Measurements from ENCODE around the gene KCNT1. TPM values are rescaled to one million over a fixed set of nuclear protein-coding genes. Genes with fewer than 3 reads are reported as not detected.

KCNT1 gene
- total RNA-seq, 4 donors from 2014 or later, result 0.09 TPM; not detected in 3

- H3K4me1 ChIP-seq, result peaks cover 0 to 11% (median 0%) of the 10 kb centered on the region in 3 donors
- no peak for TF ChIP-seq CTCF (IDR thresholded peaks at IDR 0.05)
- no peak for TF ChIP-seq POLR2A (IDR thresholded peaks at IDR 0.05)
- H3K4me3 ChIP-seq, result no peak overlapping the region
- intact Hi-C loops (cut with DNase I), result loop anchor here (10.0 kb wide), 1 partner anchor 327 kb away; no protein-coding TSS in a partner anchor
- H3K9me3 ChIP-seq, result no peaks in the 10 kb centered on the region
- H3K27ac ChIP-seq, result no peak overlapping the region
- no peaks in the 10 kb centered on the region for H3K27me3 ChIP-seq
- H3K36me3 ChIP-seq, result no peaks in the 10 kb centered on the region
- no peak for DNase-seq
- WGBS, 2 donors, result 64 to 87% methylated on average over 6 to 10 of the region's 10 CpGs
Observed at GRCh38 chr9:135798263-135798585, 96.2 kb downstream of the KCNT1 start.

- Histone ChIP-seq H3K4me1 (peaks cover 0 to 11% (median 0%) of the 10 kb centered on the region in 3 donors), H3K4me3 (no peak overlapping the region), H3K36me3 (no peaks in the 10 kb centered on the region), H3K9me3 (no peaks in the 10 kb centered on the region), H3K27me3 (no peaks in the 10 kb centered on the region), H3K27ac (no peak overlapping the region)
- DNase-seq, result no peak
- 94% methylated on average over 8 to 9 of the region's 13 CpGs for WGBS, 2 donors
- TF ChIP-seq POLR2A (IDR thresholded peaks at IDR 0.05), result no peak
- TF ChIP-seq CTCF (IDR thresholded peaks at IDR 0.05), result no peak
- intact Hi-C loops (cut with DNase I), result loop anchor here (10.0 kb wide), 1 partner anchor 326 kb away; no protein-coding TSS in a partner anchor
Observed at GRCh38 chr9:135799261-135799660, 97.3 kb downstream of the KCNT1 start.

GRCh38 chr9:135801070-135801469, 99.1 kb downstream of the KCNT1 start:
- no peak for TF ChIP-seq POLR2A (IDR thresholded peaks at IDR 0.05)
- no peak for TF ChIP-seq CTCF (IDR thresholded peaks at IDR 0.05)
- Histone ChIP-seq H3K27me3 (no peaks in the 10 kb centered on the region), H3K4me1 (peaks cover 0 to 11% (median 0%) of the 10 kb centered on the region in 3 donors), H3K36me3 (no peaks in the 10 kb centered on the region), H3K4me3 (no peak overlapping the region), H3K27ac (no peak overlapping the region), H3K9me3 (no peaks in the 10 kb centered on the region)
- 86 to 89% methylated on average over 5 to 6 of the region's 6 CpGs for WGBS, 2 donors
- intact Hi-C loops (cut with DNase I), result no loop called here
- no peak for DNase-seq

GRCh38 chr9:135802876-135803419, 101.0 kb downstream of the KCNT1 start:
- no peaks in the 10 kb centered on the region for H3K9me3 ChIP-seq
- intact Hi-C loops (cut with DNase I), result no loop called here
- WGBS, 2 donors, result 61% methylated on average over 6 of the region's 18 CpGs; no CpG with 5 or more reads in 1 of the 2 donors
- DNase-seq, result no peak
- H3K36me3 ChIP-seq, result peaks cover 0 to 5% (median 0%) of the 10 kb centered on the region in 3 donors
- peaks cover 0 to under 1% (median 0%) of the 10 kb centered on the region in 3 donors for H3K4me1 ChIP-seq
- H3K4me3 ChIP-seq, result no peak overlapping the region
- no peak overlapping the region for H3K27ac ChIP-seq
- no peaks in the 10 kb centered on the region for H3K27me3 ChIP-seq
- TF ChIP-seq POLR2A (IDR thresholded peaks at IDR 0.05) (no peak), CTCF (IDR thresholded peaks at IDR 0.05) (no peak)

GRCh38 chr9:135803441-135803840, 101.5 kb downstream of the KCNT1 start:
- H3K36me3 ChIP-seq, result peaks cover 0 to 10% (median 0%) of the 10 kb centered on the region in 3 donors
- no peaks in the 10 kb centered on the region for H3K27me3 ChIP-seq
- H3K4me1 ChIP-seq, result no peaks in the 10 kb centered on the region
- DNase-seq, result no peak
- no peaks in the 10 kb centered on the region for H3K9me3 ChIP-seq
- H3K4me3 ChIP-seq, result no peak overlapping the region
- WGBS, 2 donors, result 84 to 96% methylated on average over 5 to 9 of the region's 10 CpGs
- no peak for TF ChIP-seq CTCF (IDR thresholded peaks at IDR 0.05)
- TF ChIP-seq POLR2A (IDR thresholded peaks at IDR 0.05), result no peak
- no peak overlapping the region for H3K27ac ChIP-seq
- intact Hi-C loops (cut with DNase I), result no loop called here

Measured in esophagus squamous epithelium (tissue), 5 donors.